SK-N-DZ (cell line): ENCODE results near the gene MPND.

Experiments
- DNase-seq: peaks from one replicate; pipeline ENCODE4 v3.0.0-alpha.2; 2015; ENCODE audit warnings: low spot score

MPND gene

DNA sequence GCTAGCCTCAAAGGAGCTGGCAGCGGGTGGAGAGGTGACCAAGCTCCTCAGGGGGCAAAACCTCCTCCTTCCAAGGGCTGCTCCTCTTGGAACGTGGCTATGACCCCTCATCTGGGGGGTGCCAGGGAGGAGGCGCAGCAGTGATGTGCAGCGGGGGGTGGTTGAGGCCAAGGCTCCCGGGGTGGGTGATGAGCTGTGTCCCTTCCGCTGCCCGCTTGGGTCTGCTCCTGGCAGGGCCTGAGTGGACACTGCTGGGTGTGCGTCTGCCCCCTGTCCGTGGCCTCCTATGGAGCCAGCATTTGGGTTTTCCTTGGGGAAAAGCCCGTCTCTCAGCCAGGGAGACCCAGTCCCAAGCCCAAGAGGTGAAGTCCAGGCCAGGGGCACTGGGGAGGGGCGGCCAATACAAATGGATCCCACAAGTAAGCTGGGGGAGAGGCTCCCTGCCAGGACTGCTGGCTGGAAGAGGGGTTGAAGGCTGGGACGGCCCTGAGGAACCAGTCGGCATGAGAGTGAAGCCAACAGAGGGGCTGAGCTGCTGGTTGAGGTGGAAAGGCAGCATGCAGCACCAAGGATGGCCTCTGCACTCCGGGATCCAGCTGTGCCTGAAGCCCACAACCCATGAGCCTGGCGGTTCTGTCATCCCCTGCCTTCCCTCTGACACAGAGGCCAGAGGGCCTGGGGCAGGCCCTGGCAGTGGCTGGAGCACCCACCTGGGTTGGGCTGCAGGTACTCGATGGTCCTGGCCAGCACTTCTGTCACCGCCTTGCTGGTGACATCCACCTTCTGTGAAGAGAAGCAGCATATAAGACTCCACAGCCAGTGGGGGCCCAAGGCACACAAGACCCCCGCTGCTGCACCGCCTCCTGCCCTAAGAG is 22.7 kb downstream of the MPND start:
- no peak for DNase-seq

GRCh38 chr19:4366666-4367335 is 23.4 kb downstream of the MPND start:
- no peak for DNase-seq

DNA sequence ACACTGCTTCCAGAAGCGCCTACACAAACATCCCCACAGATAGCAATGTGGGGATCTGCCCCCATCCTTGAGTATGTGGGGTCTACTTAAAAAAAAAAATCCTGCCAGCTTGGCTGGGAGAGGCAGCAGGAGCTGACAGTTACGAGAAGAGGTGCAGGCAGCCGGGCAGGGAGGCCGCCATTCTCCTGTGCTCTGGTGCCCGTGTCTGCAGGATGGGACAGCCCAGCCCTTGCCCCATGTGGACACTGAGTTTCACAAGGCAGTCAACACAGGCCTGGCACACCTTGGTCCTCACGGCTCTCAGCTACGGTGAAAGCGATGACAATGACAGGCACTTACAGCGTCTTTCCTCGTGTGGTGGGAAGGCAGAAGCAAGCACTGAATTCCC is 24.0 kb downstream of the MPND start:
- no peak for DNase-seq

- DNase-seq: no peak
These were observed 24.4 kb downstream of the MPND start for GRCh38 chr19:4367781-4368127.

DNA sequence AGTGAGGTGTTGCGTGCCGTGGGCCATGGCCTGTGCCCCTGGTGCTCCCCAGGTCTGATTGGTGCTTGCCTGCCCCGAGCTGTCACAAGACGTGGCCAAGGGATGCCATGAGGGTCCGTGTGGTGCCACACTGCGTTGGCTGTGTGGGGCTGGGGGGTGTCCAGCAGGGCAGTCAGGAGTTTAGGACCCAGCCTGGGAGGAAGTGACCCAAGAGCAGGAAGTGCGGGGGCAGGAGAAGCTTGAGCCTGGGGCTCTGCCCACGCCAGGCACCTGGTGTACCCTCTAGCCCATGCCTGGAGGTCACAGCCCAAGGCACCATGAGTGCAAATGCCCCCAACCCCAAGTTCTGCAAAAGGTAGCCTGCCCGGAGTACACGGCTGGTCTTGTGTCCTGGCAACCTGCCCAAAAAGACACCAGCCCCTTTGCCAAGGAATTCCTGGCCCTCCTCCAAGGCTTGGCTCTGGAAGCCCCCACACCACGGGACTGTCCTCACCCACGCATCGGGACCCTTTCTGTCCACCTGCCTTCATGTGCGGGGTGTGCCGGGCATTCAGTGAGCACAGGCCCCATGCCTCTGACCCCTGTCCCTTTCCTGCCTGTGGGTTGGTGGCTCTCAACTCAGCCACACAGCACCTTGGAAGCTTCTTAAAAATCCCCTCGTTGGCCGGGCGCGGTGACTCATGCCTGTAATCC is 24.9 kb downstream of the MPND start:
- no peak for DNase-seq

GRCh38 chr19:4369109-4369887 is 25.9 kb downstream of the MPND start:
- DNase-seq: no peak

- no peak for DNase-seq
These were observed 26.5 kb downstream of the MPND start for GRCh38 chr19:4369888-4370260.

DNA sequence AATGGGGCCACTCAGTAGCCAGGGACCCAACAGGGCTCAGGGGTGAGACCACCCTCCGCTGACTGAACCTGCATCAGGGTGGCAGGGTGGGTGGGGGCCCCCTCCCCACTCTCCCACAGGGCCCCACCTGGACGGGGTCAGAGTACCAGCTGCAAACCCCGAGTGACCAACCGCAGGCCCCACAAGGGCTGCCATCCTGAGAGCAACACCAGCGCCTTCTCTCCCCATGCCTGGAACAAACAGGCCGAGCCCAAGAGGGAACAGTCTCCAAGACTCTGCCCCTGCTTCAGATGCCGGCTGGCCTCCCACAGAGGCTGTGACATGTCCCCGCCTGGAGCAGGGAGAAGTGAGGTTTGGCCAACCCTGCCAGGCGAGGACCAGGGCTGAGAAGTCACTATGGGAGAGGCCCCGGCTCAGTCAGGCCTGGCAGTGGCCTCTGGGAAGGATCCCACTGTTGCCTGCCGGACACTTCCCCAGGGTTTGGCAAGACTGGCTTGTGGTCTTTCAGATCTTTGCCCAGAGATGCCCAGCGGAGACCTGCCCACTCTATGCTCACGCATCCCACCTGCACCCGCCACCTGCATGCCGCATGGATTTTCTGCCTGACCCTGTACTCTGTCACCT is 27.2 kb downstream of the MPND start:
- DNase-seq: no peak

DNA sequence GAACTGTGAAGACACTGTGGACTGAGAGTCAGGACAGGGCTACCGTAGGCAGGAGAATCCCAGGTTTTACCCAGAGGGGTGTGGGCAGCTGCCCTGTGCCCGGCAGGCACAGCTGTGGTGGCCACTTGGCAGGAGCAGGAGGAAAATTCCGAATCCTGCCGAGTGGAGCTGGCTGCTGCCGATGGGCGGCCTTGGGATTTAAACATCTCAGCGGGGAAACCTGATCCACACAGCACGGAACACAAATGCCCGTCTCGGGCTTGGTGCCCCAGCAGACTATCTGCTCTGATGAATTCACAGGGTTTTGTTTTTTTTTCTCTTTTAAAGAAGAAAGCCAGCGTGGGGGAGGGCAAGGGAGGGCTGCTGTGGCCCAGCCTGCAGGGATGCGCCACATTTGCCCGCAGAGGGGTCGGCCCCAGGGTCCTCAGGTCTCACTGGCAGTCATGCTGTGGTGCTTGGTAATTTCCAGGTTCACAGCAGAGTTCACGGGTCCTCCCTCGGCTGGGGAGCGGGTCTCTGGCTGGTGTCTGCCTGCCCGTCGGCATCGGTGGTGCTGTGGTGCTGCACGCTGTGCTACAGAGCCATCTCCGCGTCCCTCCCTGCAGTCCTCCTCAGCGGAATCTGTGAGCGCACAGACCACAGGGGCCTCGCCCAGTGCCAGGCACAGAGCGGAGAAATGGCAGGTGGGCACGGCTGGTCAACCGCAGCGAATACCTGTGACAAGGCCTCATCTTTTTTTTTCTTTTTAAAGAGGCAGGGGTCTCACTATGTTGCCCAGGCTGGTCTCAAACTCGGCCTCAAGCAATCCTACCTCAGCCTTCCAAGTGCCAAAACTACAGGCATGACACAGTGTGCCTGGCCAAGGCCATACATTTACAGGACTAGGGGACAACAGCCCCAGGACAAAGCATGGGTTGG is 28.1 kb downstream of the MPND start:
- no peak for DNase-seq

GRCh38 chr19:4372165-4373012 is 29.0 kb downstream of the MPND start:
- no peak for DNase-seq

DNA sequence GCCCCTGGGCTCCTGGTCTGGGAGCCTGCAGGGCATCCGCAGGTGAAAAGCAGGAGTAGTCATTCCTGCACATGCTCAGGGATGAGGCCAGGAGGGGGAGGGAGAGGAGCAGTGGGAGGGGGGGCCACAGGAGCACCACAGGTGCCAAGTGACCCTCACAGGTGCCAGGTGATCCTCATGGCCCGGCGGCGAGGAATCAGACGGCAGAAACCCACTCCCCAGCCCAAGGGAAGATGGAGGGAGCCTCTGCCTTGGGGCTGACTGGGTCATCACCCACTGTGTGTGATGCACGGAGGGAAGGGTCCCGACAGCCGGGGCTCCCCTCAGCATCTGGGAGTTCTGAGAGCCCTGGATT is 29.6 kb downstream of the MPND start:
- no peak for DNase-seq

DNA sequence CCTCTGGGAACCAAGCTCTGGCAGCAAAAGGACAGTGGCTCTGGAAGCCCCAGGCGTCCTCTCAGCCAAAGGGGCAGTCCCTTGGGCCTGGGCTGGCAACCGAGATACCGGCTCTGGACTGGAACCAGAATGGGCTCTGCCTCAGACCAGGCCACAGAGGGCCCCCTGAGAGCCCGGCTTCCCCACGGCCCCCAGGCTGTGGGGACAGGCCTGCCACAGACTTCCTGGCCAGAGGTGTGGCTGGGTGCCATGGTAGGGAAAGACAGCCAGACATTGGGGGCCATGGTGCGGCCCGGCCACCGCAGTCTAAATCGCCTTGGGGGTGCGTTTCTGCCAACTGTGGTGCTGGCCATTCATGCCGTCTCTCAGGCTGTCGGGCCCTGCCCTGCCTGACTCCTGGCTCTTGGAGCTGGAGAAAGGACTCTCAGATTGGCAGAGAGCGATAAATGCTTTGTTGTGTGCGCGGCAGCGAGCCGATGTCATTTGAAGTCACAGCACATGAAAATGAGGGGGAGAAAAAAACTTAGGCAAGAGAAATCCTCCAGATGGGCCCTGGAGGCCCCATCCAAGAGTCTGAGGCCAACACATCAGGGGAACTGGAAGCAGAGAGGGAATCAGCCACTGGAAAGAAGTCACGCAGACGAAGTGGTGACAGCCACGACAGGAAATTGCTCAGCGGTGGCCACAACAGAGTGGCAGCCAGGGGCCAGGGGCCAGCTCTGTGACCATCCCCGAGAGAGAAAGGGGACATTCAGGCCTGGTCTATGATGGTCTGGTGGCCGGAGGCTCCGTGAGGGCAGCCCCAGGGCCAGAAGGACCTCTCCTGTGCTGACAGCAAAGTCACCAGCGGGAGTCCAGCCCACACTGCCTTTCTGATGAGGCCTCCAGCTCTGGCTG is 30.5 kb downstream of the MPND start:
- DNase-seq: no peak

- DNase-seq: no peak
These were observed 31.3 kb downstream of the MPND start for GRCh38 chr19:4374498-4375163.

DNA sequence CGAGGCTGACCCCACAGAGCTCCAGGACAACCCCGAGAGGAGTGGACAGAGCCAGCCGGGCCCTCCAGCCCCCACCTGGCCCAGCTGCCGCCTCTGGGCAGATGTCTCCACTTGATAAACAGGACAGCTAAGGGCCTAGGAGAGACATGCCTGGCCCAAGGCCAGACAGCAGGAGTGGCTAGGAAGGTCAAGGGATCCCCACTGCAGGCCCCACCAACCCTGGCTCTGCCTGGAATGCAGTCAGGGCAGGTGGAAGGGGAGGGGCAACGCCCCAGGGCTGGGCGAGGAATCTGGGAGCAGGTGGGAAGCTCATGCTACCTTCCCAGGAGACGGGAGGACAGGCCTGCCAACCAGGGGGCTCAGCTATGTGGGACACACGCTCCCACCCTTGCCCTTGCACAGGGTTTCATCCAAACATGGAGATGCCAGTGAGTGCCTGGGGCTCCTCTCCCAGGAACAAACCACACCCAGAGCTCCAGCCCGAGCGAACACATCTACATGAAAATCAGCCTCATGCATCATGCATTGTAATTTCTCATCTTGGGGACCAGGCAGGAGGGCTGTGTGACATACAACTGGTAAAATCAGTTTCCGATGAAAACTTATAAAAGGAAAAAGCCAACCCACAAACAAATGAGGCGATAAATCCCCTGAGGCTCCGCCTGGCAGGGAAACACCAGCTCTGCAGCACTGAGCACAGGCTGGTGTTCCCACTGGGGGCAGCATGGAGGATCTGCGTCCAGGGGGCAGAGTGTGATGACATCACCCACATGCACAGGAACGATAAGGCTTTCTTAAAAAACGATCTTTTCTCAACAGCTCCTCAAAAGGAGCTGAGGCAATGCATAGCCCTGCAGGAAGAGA is 32.0 kb downstream of the MPND start:
- peak; percentile 72 for DNase-seq

DNA sequence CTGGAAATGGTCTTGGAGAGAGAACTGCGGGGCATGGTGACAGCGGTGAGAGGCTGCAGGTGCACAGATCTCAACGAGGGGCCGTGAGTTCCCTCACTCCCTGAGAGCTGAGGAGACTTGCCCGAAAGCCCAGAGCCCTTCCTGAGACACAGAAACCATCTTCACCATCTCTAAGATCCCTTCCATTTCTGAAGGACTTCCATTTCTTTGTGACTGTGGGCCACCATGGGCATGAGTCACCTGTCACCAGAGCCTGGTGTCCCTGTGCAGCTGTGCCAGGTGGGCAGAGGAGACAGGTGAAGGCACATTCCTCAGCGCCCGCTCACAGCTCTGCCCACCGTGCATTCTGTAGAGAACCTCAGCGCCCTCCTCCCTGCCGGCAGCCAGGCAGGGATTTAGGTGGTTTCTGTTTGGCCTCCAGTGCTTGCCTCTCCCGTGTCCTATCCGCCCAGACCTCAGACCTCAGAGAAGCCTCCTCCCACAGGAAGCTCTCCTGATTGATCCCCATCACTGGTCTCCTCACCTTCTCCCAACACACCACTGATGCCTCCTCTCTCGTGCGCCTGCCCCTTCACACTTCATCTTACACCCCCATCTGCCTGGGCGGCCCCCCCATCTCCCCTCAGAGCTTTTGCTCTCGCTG is 32.8 kb downstream of the MPND start:
- DNase-seq: no peak

DNA sequence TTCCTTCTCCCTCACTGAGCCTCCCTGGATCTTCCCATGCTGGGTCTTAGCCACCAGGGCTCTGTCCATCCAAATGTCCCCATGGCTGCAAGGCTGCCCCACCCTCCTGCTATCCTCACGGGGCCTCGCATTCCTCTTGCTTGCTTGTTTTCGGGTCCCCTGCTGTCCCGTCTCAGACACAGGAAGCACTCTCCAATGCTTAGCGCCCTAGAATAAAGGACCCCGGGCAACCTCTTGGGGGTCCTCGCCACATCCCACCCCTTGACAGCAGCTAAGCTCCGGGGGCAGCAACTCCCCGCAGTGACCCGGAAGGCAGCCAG is 33.3 kb downstream of the MPND start:
- DNase-seq: no peak
